Peyer's patch (tissue), 4 donors: ENCODE data around the gene CASZ1. TPM values are rescaled to one million over a fixed set of nuclear protein-coding genes. Genes with fewer than 3 reads are reported as not detected.

Experiments used
- DNase-seq, 3 donors: peaks; one replicate each; pipeline ENCODE4 v3.0.0-alpha.2; 2017 to 2019
- H3K27ac ChIP-seq, 4 donors: fragments of 200-600 bp; sonication (generic); one replicate each; pipeline ENCODE4 v1.5.1; 2016 to 2019
- H3K27me3 ChIP-seq, 2 donors: fragments of 200-600 bp; sonication (generic); one replicate each; pipeline ENCODE4 v1.5.1; 2019
- H3K36me3 ChIP-seq, 3 donors: fragments of 200-600 bp; sonication (generic); one replicate each; pipeline ENCODE4 v1.5.1; 2016 to 2019
- H3K4me1 ChIP-seq, 4 donors: fragments of 200-600 bp; sonication (generic); one replicate each; pipeline ENCODE4 v1.5.1; 2016 to 2019
- H3K4me3 ChIP-seq, 4 donors: fragments of 200-600 bp; sonication (generic); 1 replicate in 3 of 4; 2 replicates in 1 of 4; pipeline ENCODE4 v1.5.1; 2016 to 2019; ENCODE audit warnings: mild to moderate bottlenecking in 1 of 4
- H3K9me3 ChIP-seq, 4 donors: fragments of 200-600 bp; sonication (generic); one replicate each; pipeline ENCODE4 v1.5.1; 2016 to 2019; ENCODE audit warnings: mild to moderate bottlenecking in 1 of 4
- POLR2A ChIP-seq, 2 donors: fragments of 450-650 bp; IDR thresholded peaks; one replicate each; pipeline ENCODE4 v1.5.1; 2017; ENCODE audit warnings: antibody characterized with exemption in 2 of 2, mild to moderate bottlenecking in 2 of 2, moderate library complexity in 2 of 2
- total RNA-seq, 4 donors: library from RNA; depleted of rRNA; stranded (reverse); fragments of >200 nt; gene quantifications; one replicate each; pipeline ENCODE4 v1.1.0, GENCODE V29; 2016
- TF ChIP-seq, protein P1 (sequence below), 6 experiments: fragments of 450-650 bp in 4 of 6; fragments of 200-600 bp in 2 of 6; sonication (generic) in 1 of 6; IDR thresholded peaks; one replicate each; pipeline ENCODE4 v1.5.1; 2017 to 2019; ENCODE audit warnings: antibody characterized with exemption in 6 of 6, mild to moderate bottlenecking in 3 of 6, moderate library complexity in 1 of 6

CASZ1 gene
- total RNA-seq, 4 donors from 2014 or later, result 87.5 to 165 (median 137) TPM

- peaks cover 0 to 65% (median 2%) of the 10 kb centered on the region in 4 donors for H3K4me1 ChIP-seq
- TF ChIP-seq, protein P1, sequence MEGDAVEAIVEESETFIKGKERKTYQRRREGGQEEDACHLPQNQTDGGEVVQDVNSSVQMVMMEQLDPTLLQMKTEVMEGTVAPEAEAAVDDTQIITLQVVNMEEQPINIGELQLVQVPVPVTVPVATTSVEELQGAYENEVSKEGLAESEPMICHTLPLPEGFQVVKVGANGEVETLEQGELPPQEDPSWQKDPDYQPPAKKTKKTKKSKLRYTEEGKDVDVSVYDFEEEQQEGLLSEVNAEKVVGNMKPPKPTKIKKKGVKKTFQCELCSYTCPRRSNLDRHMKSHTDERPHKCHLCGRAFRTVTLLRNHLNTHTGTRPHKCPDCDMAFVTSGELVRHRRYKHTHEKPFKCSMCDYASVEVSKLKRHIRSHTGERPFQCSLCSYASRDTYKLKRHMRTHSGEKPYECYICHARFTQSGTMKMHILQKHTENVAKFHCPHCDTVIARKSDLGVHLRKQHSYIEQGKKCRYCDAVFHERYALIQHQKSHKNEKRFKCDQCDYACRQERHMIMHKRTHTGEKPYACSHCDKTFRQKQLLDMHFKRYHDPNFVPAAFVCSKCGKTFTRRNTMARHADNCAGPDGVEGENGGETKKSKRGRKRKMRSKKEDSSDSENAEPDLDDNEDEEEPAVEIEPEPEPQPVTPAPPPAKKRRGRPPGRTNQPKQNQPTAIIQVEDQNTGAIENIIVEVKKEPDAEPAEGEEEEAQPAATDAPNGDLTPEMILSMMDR (IDR thresholded peaks at IDR 0.05), result no peak
- no peak for TF ChIP-seq POLR2A (IDR thresholded peaks at IDR 0.05)
- no peak overlapping the region for H3K27ac ChIP-seq
- H3K9me3 ChIP-seq, result no peaks in the 10 kb centered on the region
- DNase-seq, result no peak
- no peak overlapping the region for H3K4me3 ChIP-seq
- H3K36me3 ChIP-seq, result no peaks in the 10 kb centered on the region
- H3K27me3 ChIP-seq, result no peaks in the 10 kb centered on the region
Observed at GRCh38 chr1:10775763-10776162, 20.7 kb downstream of the CASZ1 start.

- no peak overlapping the region for H3K27ac ChIP-seq
Observed at GRCh38 chr1:10774615-10775310, 21.7 kb downstream of the CASZ1 start.

DNA sequence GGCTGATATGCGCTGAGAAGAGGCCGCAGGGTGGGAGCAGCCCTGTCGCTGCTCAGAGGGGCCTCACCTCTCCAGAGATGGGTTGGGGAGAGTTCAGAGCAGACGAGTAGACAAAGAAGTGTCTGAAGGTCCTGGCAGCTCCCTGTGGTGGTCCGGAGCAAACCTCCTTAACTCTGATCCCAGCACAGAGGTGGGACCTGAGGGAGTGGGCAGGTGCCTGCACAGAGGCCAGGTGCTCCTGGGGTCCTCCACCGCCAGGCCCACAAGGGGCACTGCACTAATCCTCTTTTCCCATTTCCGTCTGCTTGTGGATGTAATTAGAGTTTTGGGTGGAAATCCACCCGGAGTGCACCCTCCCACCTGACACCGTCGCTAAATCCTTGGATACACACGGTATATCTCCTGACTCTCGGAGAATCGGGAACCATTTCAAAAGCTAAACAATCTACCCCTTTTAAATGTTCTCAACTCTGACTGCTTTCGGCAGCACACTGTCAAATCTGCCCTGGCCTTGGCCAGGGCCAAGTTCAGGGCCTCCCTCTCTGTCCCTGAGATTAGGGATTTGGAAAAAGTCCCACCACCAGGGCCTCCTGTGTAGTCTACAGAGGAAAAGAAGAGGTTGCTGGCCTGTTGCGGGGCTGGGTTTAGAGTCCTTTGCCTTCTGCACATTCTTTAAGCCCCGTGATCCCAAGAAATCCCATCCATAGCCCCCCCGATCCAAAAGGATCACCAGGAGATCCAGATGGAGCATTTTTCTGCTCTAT, 22.4 kb downstream of the CASZ1 start:
- no peaks in the 10 kb centered on the region for H3K9me3 ChIP-seq
- DNase-seq, result no peak
- TF ChIP-seq, protein P1 (IDR thresholded peaks at IDR 0.05), result no peak
- no peak for TF ChIP-seq POLR2A (IDR thresholded peaks at IDR 0.05)
- no peak overlapping the region for H3K4me3 ChIP-seq
- H3K36me3 ChIP-seq, result no peaks in the 10 kb centered on the region
- no peak overlapping the region for H3K27ac ChIP-seq
- H3K4me1 ChIP-seq, result peaks cover 0 to 50% (median 0%) of the 10 kb centered on the region in 4 donors
- no peaks in the 10 kb centered on the region for H3K27me3 ChIP-seq

More at GRCh38 chr1:10774615-10775310, 21.7 kb downstream of the CASZ1 start:
- TF ChIP-seq, protein P1 (IDR thresholded peaks at IDR 0.05), result no peak
- no peak for TF ChIP-seq POLR2A (IDR thresholded peaks at IDR 0.05)
- no peak overlapping the region for H3K4me3 ChIP-seq
- H3K27me3 ChIP-seq, result no peaks in the 10 kb centered on the region
- H3K4me1 ChIP-seq, result peaks cover 0 to 55% (median under 1%) of the 10 kb centered on the region in 4 donors
- H3K36me3 ChIP-seq, result no peaks in the 10 kb centered on the region
- H3K9me3 ChIP-seq, result no peaks in the 10 kb centered on the region
- no peak for DNase-seq

GRCh38 chr1:10773376-10773775, 23.1 kb downstream of the CASZ1 start:
- TF ChIP-seq POLR2A (IDR thresholded peaks at IDR 0.05), result no peak
- TF ChIP-seq, protein P1 (IDR thresholded peaks at IDR 0.05), result no peak
- H3K4me1 ChIP-seq, result peaks cover 0 to 44% (median 0%) of the 10 kb centered on the region in 4 donors

GRCh38 chr1:10772711-10773110, 23.7 kb downstream of the CASZ1 start:
- Histone ChIP-seq H3K4me3 (no peak overlapping the region), H3K4me1 (peaks cover 0 to 47% (median 0%) of the 10 kb centered on the region in 4 donors), H3K36me3 (no peaks in the 10 kb centered on the region), H3K9me3 (no peaks in the 10 kb centered on the region), H3K27ac (no peak overlapping the region), H3K27me3 (no peaks in the 10 kb centered on the region)
- no peak for DNase-seq
- TF ChIP-seq POLR2A (IDR thresholded peaks at IDR 0.05), result no peak
- TF ChIP-seq, protein P1 (IDR thresholded peaks at IDR 0.05), result no peak

More at GRCh38 chr1:10773376-10773775, 23.1 kb downstream of the CASZ1 start:
- no peak for DNase-seq
- Histone ChIP-seq H3K9me3 (no peaks in the 10 kb centered on the region), H3K36me3 (no peaks in the 10 kb centered on the region), H3K4me3 (no peak overlapping the region), H3K27me3 (no peaks in the 10 kb centered on the region), H3K27ac (no peak overlapping the region)
